HUES64 (cell line): ENCODE results near the gene CPNE4.

Source experiments
- H3K27ac ChIP-seq: 2 replicates; pipeline ENCODE4 v1.7.0; 2013; ENCODE audit warnings: low read depth, low read length, inconsistent platforms
- H3K27me3 ChIP-seq: 2 replicates; pipeline ENCODE4 v1.6.1; 2013; ENCODE audit warnings: mild to moderate bottlenecking, low read length; ENCODE audit not compliant: insufficient read depth
- H3K36me3 ChIP-seq: 2 replicates; pipeline ENCODE4 v1.6.1; 2013; ENCODE audit warnings: mild to moderate bottlenecking, low read length; ENCODE audit not compliant: insufficient read depth
- H3K4me1 ChIP-seq: 2 replicates; pipeline ENCODE4 v1.6.1; 2013; ENCODE audit warnings: mild to moderate bottlenecking, low read length, moderate library complexity; ENCODE audit not compliant: insufficient read depth
- H3K4me3 ChIP-seq: 2 replicates; pipeline ENCODE4 v1.5.1; 2013; ENCODE audit warnings: mild to moderate bottlenecking, low read length, moderate library complexity
- H3K9ac ChIP-seq: 2 replicates; pipeline ENCODE4 v1.6.1; 2013; ENCODE audit warnings: mild to moderate bottlenecking, low read depth, low read length
- H3K9me3 ChIP-seq: 2 replicates; pipeline ENCODE4 v1.6.1; 2013; ENCODE audit warnings: low read depth, low read length; ENCODE audit not compliant: insufficient read depth
- WGBS: fragments of 150-250, 120-280 bp; methylation state at CpG from one replicate; pipeline ENCODE4 v1.1.7; 2013; ENCODE audit warnings: missing lambda C conversion rate; 5-methylcytosine and 5-hydroxymethylcytosine counted together

The CPNE4 gene

GRCh38 chr3:131797776-131798175 is 237.0 kb downstream of the CPNE4 start:
- Histone ChIP-seq H3K36me3 (no peaks in the 10 kb centered on the region), H3K27me3 (0 out of 2 replicates have a peak, but pooled peaks cover 3% of the 10 kb centered on the region), H3K27ac (no peak overlapping the region; the same call in 1 of the 2 replicates), H3K9ac (no peak overlapping the region), H3K9me3 (no peaks in the 10 kb centered on the region), H3K4me3 (no peak overlapping the region), H3K4me1 (peaks cover 34% of the 10 kb centered on the region)
- 97% methylated on average over 1 of the region's 1 CpG for WGBS

GRCh38 chr3:131796558-131797198 is 238.1 kb downstream of the CPNE4 start:
- H3K9ac ChIP-seq = no peak overlapping the region
- no peaks in the 10 kb centered on the region for H3K9me3 ChIP-seq
- H3K27ac ChIP-seq = peak overlapping the region; percentile 88
- whole genome bisulfite sequencing = 26% methylated on average over 4 of the region's 4 CpGs
- no peak overlapping the region for H3K4me3 ChIP-seq
- H3K4me1 ChIP-seq = peaks cover 34% of the 10 kb centered on the region
- H3K27me3 ChIP-seq = 0 out of 2 replicates have a peak, but pooled peaks cover 3% of the 10 kb centered on the region
- no peaks in the 10 kb centered on the region for H3K36me3 ChIP-seq

DNA sequence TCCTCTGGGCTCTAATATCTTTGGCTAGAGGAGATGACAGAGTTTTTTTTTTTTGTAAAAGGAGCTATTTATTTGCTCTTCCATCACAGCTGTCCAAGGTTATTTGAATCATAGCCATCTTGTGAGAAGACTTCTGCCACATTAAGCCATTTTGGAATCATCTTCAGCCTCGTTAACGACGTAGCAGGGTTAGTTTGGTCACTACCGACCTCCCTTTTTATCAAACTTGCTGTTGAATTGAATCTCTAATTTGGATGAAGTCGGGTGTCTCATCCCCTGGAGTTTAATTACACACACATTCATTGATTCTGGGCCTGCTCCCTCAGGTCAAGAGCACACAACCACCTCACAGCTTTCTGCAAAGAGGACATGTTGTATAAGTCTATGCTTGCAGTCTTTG is 238.7 kb downstream of the CPNE4 start:
- no peak overlapping the region for H3K9ac ChIP-seq
- no peaks in the 10 kb centered on the region for H3K36me3 ChIP-seq
- H3K9me3 ChIP-seq = no peaks in the 10 kb centered on the region
- 0 out of 2 replicates have a peak, but pooled peaks cover 3% of the 10 kb centered on the region for H3K27me3 ChIP-seq
- H3K27ac ChIP-seq = peak overlapping the region; percentile 73; the same call in 1 of the 2 replicates
- H3K4me1 ChIP-seq = peaks cover 34% of the 10 kb centered on the region
- H3K4me3 ChIP-seq = no peak overlapping the region
- WGBS = 71% methylated on average over 5 of the region's 5 CpGs

- peak overlapping the region; percentile 73; the same call in 1 of the 2 replicates for H3K27ac ChIP-seq
- H3K4me3 ChIP-seq = no peak overlapping the region
- H3K36me3 ChIP-seq = no peaks in the 10 kb centered on the region
- peaks cover 34% of the 10 kb centered on the region for H3K4me1 ChIP-seq
- H3K9me3 ChIP-seq = no peaks in the 10 kb centered on the region
- H3K27me3 ChIP-seq = 0 out of 2 replicates have a peak, but pooled peaks cover 3% of the 10 kb centered on the region
- whole genome bisulfite sequencing = 93% methylated on average over 3 of the region's 3 CpGs
- H3K9ac ChIP-seq = no peak overlapping the region
Measured at GRCh38 chr3:131795390-131796090, 239.3 kb downstream of the CPNE4 start.

DNA sequence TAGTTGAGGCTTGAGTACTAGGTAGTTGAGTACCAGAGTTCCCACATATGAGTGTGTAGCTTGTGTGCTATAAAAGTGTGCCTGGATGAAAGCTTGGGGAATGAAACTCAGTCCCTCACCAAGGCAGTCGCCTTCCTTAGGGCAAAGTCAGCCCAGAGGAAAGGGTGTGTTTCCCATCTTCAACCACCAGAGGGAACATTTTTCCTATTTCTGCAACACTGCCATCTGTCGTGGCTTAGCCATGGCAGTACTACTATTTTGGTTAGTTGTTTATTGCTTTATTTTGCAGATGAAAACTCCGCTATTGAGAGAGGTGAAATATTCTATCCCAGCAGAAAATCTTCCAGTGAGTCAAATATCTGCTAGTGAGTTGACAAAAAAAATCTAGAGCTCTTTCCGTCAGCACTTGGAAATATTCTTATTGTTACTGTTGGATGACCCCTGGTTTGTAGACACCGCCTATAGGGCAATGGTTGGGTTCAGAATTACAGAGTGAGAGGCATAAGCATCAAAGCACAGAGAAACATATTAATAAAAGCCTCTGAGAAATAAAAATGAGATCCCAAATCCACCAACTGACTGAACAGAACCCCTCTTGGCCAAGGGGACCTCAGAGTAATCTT is 239.9 kb downstream of the CPNE4 start:
- Histone ChIP-seq H3K4me1 (peaks cover 34% of the 10 kb centered on the region), H3K27me3 (0 out of 2 replicates have a peak, but pooled peaks cover 3% of the 10 kb centered on the region), H3K9me3 (no peaks in the 10 kb centered on the region), H3K9ac (no peak overlapping the region), H3K27ac (no peak overlapping the region), H3K36me3 (no peaks in the 10 kb centered on the region), H3K4me3 (no peak overlapping the region)
- WGBS = 42% methylated on average over 5 of the region's 5 CpGs

DNA sequence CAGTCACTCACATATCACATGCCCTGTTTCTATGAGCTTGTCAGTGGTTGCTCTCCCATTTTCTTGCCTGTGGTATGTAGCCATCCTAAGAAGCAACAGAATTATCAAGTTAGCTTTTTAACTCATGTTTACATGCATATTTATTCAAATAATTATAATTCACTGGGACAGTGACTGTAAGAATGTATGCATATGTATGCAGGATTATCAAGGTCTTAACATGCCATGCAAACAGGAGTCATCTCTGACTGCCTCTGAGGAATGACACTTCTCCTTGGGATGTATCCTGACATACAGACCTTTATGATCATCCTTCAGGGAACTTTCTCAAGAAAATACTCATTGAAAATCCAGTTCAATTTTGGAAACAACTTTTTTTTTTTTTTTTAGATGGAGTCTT is 240.9 kb downstream of the CPNE4 start:
- Histone ChIP-seq H3K4me3 (no peak overlapping the region), H3K36me3 (no peaks in the 10 kb centered on the region), H3K9me3 (no peaks in the 10 kb centered on the region), H3K4me1 (peaks cover 34% of the 10 kb centered on the region), H3K27ac (no peak overlapping the region), H3K9ac (no peak overlapping the region), H3K27me3 (no peaks in the 10 kb centered on the region)

DNA sequence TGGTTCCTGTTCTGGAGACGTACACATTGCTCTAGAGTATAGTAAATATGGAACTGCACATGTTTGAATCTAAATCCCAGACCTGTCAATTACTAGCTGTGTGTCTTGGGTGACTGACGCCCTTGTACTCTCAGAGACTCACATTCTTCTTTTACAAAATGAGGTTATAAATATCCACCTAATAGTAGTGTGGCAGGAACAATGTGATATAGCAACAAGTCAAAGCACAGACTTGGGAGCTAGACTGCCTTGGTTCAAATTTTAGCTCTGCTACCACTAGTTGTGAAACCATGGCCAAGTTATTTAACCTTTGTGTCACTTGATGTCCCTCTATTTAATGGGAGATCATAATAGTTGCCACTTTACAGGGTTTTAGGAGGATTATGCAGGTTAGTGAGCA is 245.6 kb downstream of the CPNE4 start:
- no peaks in the 10 kb centered on the region for H3K36me3 ChIP-seq
- WGBS = 100% methylated on average over 2 of the region's 2 CpGs
- no peaks in the 10 kb centered on the region for H3K9me3 ChIP-seq
- no peak overlapping the region for H3K9ac ChIP-seq
- H3K4me3 ChIP-seq = no peak overlapping the region
- H3K27ac ChIP-seq = no peak overlapping the region
- H3K4me1 ChIP-seq = no peaks in the 10 kb centered on the region; the same call in 1 of the 2 replicates
- no peaks in the 10 kb centered on the region for H3K27me3 ChIP-seq

GRCh38 chr3:131786386-131786785 is 248.4 kb downstream of the CPNE4 start:
- Histone ChIP-seq H3K4me3 (no peak overlapping the region), H3K36me3 (no peaks in the 10 kb centered on the region), H3K27me3 (no peaks in the 10 kb centered on the region), H3K9me3 (no peaks in the 10 kb centered on the region), H3K4me1 (no peaks in the 10 kb centered on the region; the same call in 1 of the 2 replicates), H3K27ac (no peak overlapping the region), H3K9ac (no peak overlapping the region)

- Histone ChIP-seq H3K36me3 (no peaks in the 10 kb centered on the region), H3K27me3 (no peaks in the 10 kb centered on the region), H3K4me1 (no peaks in the 10 kb centered on the region), H3K9ac (no peak overlapping the region), H3K27ac (no peak overlapping the region), H3K4me3 (no peak overlapping the region), H3K9me3 (no peaks in the 10 kb centered on the region)
- WGBS = 90% methylated on average over 1 of the region's 1 CpG
Measured at GRCh38 chr3:131782751-131783150, 252.1 kb downstream of the CPNE4 start.

- H3K4me1 ChIP-seq = no peaks in the 10 kb centered on the region
- H3K4me3 ChIP-seq = no peak overlapping the region
- H3K9me3 ChIP-seq = peaks cover 9% of the 10 kb centered on the region; the same call in 1 of the 2 replicates
- no peak overlapping the region for H3K9ac ChIP-seq
- no peaks in the 10 kb centered on the region for H3K36me3 ChIP-seq
- WGBS = 100% methylated on average over 2 of the region's 2 CpGs
- H3K27me3 ChIP-seq = no peaks in the 10 kb centered on the region
- no peak overlapping the region for H3K27ac ChIP-seq
Measured at GRCh38 chr3:131778526-131778925, 256.3 kb downstream of the CPNE4 start.

GRCh38 chr3:131775650-131776049 is 259.2 kb downstream of the CPNE4 start:
- H3K9me3 ChIP-seq = peaks cover 9% of the 10 kb centered on the region; the same call in 1 of the 2 replicates
- H3K36me3 ChIP-seq = no peaks in the 10 kb centered on the region
- no peaks in the 10 kb centered on the region for H3K4me1 ChIP-seq
- H3K27me3 ChIP-seq = no peaks in the 10 kb centered on the region
- no peak overlapping the region for H3K27ac ChIP-seq
- no peak overlapping the region for H3K9ac ChIP-seq
- H3K4me3 ChIP-seq = no peak overlapping the region
